Dendritic cell treated with granulocyte-macrophage colony-stimulating factor and Interleukin-4, amounts not matched to agents 40 ng/mL and 50 ng/mL, for 4 days (primary cell): ENCODE measurements around the gene EIF2AK2.
"Not testable (repeated sequence)": the region's sequence is repeated elsewhere in the genome, so short reads cannot be mapped to it uniquely, and the experiment has no call there.

Experiments
- H3K27ac Mint-ChIP-seq: one replicate; pipeline ENCODE4 v1.8.0; 2022; ENCODE audit warnings: mild to moderate bottlenecking, mixed read lengths
- H3K27me3 Mint-ChIP-seq: one replicate; pipeline ENCODE4 v1.8.0; 2022; ENCODE audit warnings: mild to moderate bottlenecking, mixed read lengths
- H3K36me3 Mint-ChIP-seq: one replicate; pipeline ENCODE4 v1.8.0; 2022; ENCODE audit warnings: low read depth, mixed read lengths
- H3K4me1 Mint-ChIP-seq: one replicate; pipeline ENCODE4 v1.8.0; 2022; ENCODE audit warnings: low read depth, mixed read lengths
- H3K4me3 Mint-ChIP-seq: one replicate; pipeline ENCODE4 v1.8.0; 2022; ENCODE audit warnings: mild to moderate bottlenecking, moderate library complexity, mixed read lengths
- H3K9me3 Mint-ChIP-seq: one replicate; pipeline ENCODE4 v1.8.0; 2022; ENCODE audit warnings: mixed read lengths
- intact Hi-C: fragments of 100-400 bp; cut with micrococcal nuclease; formaldehyde crosslinking; loops from one replicate; pipeline ENCODE4 v1.15.0; 2022

The EIF2AK2 gene

DNA sequence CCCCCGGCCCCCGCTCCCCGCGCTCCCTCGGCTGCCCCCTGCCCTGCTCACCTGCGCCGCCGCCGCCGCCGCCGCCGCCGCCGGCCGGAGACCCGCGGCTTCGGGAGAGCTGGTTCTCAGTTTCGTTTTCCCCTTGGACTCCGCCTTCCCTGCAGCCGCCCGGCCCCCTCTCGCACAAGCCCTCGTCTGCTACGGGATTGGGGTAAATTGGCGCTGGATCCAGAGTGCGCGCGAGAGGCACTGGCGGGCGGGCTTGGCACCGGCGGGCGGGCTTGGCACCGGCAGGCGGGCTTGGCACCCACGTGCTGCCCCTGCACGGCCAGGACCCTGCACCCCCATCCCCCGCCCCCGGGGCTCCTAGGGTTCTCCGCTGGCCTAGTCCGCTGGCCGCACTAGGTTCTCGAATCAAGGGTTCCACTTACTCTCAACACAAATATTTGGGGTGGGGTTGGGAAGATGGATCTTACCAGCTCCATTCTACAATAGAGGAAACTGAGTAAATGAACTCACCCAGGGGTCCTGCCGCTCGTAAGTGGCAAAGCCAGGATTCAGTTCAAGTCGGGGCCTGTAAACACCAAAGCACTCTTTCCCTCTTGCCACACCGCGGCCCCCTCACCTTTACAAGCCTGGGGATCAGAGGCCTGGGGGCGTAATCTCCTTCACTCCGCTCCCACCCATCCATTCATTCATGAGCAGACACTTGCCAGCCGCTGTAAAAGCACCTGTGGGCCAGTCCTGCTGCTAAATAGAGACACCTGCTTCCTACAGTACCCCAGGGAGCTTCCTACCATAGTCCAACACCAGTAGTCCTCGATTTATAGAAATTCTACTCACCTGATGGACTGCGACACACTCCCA lies at the start of gene EIF2AK2:
Gene EIF2AK2 (minus strand): TSS at position 124 of the 858 bp plus-strand sequence. CDS start 9,174 bp downstream, outside the sequence.
- peak within 1 kb of the TSS; percentile 88 for H3K27ac Mint-ChIP-seq
- intact Hi-C loops = no loop called here
- peak within 1 kb of the TSS; percentile 89 for H3K4me3 Mint-ChIP-seq
- peaks cover 44% of the 10 kb centered on the region for H3K4me1 Mint-ChIP-seq
- H3K36me3 Mint-ChIP-seq = peaks cover 31% of the 10 kb centered on the region
- H3K9me3 Mint-ChIP-seq = no peaks in the 10 kb centered on the region
- H3K27me3 Mint-ChIP-seq = no peaks in the 10 kb centered on the region

DNA sequence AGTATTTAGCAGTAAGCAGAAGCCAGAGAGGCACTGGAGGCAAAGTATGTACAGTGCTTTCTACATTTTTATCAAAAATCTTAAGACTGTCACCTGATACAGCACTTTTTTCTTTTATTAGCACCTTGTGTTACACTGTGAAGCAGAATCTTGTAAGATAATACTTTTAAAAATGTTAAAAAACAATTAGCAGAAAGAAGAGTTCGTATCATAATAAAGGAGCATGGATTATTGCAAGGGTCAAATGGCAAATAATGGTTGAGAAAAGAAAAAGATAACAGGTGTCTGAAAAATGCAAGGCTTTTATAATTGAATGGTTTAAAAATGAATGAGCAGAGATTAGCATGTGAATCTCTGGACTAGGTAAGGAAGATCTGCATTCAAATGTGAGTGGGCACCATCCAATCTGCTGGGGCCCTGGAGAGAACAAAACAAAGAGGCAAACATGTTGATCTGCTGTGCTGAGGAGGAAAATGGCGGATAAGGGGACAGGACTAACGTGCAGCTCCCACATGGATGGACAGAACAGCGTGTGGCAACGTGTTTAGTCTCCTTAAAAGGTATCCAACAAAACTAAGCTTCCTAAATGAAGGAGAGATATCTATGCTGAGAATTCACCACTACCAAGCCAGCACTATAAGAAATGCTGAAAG lies 49.0 kb upstream of the EIF2AK2 start:
- no peaks in the 10 kb centered on the region for H3K27me3 Mint-ChIP-seq
- H3K4me3 Mint-ChIP-seq = no peak overlapping the region
- H3K4me1 Mint-ChIP-seq = peaks cover 9% of the 10 kb centered on the region
- H3K27ac Mint-ChIP-seq = no peak overlapping the region
- intact Hi-C loops = no loop called here
- peaks cover 51% of the 10 kb centered on the region for H3K9me3 Mint-ChIP-seq
- peaks cover 92% of the 10 kb centered on the region for H3K36me3 Mint-ChIP-seq

GRCh38 chr2:37205071-37205661 lies 48.4 kb upstream of the EIF2AK2 start:
- not testable (repeated sequence) for H3K4me3 Mint-ChIP-seq

GRCh38 chr2:37203708-37204107 lies 46.9 kb upstream of the EIF2AK2 start:
- Mint-ChIP-seq H3K4me3 (no peak overlapping the region), H3K9me3 (peaks cover 40% of the 10 kb centered on the region), H3K36me3 (peaks cover 77% of the 10 kb centered on the region), H3K27me3 (no peaks in the 10 kb centered on the region), H3K27ac (no peak overlapping the region), H3K4me1 (peaks cover 19% of the 10 kb centered on the region)
- intact Hi-C loops = no loop called here

More at GRCh38 chr2:37205071-37205661, 48.4 kb upstream of the EIF2AK2 start:
- Mint-ChIP-seq H3K36me3 (peaks cover 92% of the 10 kb centered on the region), H3K9me3 (peaks cover 51% of the 10 kb centered on the region)
- H3K27me3 Mint-ChIP-seq, H3K4me1 Mint-ChIP-seq, H3K27ac Mint-ChIP-seq, intact Hi-C loops: not testable (repeated sequence)

DNA sequence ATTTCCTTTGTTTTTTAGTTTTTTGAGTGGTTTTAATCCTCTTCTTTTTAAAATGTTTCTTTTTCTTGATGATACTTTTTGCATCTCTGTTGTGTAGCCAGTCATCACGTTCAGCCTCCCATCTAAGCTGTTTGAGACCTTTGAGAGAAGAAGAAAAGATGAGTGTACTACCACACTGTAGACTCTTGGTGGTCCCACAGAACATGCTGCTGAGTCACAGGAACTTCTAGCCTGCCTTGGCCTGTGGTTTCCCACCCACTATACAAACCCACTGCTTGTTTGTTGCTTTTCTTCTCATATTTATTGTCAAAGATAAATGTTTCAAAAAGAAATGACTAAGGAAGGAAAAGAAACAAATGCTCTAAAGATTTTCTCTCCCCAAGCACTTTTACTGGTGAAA lies 45.0 kb upstream of the EIF2AK2 start:
- H3K27me3 Mint-ChIP-seq = no peaks in the 10 kb centered on the region
- H3K4me3 Mint-ChIP-seq = no peak overlapping the region
- no peak overlapping the region for H3K27ac Mint-ChIP-seq
- peaks cover 58% of the 10 kb centered on the region for H3K36me3 Mint-ChIP-seq
- H3K4me1 Mint-ChIP-seq = peaks cover 27% of the 10 kb centered on the region
- intact Hi-C loops = no loop called here
- peaks cover 21% of the 10 kb centered on the region for H3K9me3 Mint-ChIP-seq

DNA sequence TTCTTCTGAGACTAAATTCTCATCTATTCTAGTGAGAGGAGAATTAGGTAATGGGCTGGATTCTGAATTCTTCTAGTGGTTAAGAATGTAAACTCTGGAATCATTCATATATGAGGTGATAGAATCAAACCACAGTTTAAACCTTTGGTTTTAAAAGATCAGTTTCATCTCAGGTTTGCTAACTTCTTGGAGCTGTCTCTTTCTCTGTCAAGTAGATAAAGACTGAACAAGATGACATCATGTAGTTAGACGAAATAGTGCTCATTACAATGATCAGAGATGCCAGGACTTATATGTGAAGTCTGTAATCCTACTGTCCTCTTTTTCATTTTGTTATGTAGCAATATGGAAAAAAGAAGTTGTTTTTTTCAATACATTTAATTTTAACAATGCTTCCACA lies 44.4 kb upstream of the EIF2AK2 start:
- Mint-ChIP-seq H3K4me1 (peaks cover 27% of the 10 kb centered on the region), H3K27me3 (no peaks in the 10 kb centered on the region), H3K4me3 (no peak overlapping the region), H3K9me3 (peaks cover 15% of the 10 kb centered on the region), H3K36me3 (peaks cover 57% of the 10 kb centered on the region), H3K27ac (no peak overlapping the region)
- intact Hi-C loops = no loop called here

GRCh38 chr2:37198681-37199065 lies 41.9 kb upstream of the EIF2AK2 start:
- peaks cover 34% of the 10 kb centered on the region for H3K36me3 Mint-ChIP-seq
- H3K4me1 Mint-ChIP-seq = peaks cover 34% of the 10 kb centered on the region
- intact Hi-C loops = loop anchor here (5.0 kb wide), 1 partner anchor 34 kb away; the partner anchor contains the start of genes CEBPZ and NDUFAF7
- no peak overlapping the region for H3K27ac Mint-ChIP-seq
- H3K27me3 Mint-ChIP-seq = no peaks in the 10 kb centered on the region
- peaks cover 4% of the 10 kb centered on the region for H3K9me3 Mint-ChIP-seq
- H3K4me3 Mint-ChIP-seq = no peak overlapping the region

GRCh38 chr2:37196320-37197195 lies 39.8 kb upstream of the EIF2AK2 start, which contains the start of gene CEBPZOS:
TSS of gene CEBPZOS (plus strand) at chr2:37196496. CDS start at chr2:37199705, 3,209 bp downstream.
- H3K36me3 Mint-ChIP-seq = peaks cover 21% of the 10 kb centered on the region
- H3K9me3 Mint-ChIP-seq = no peaks in the 10 kb centered on the region
- H3K4me1 Mint-ChIP-seq = peaks cover 36% of the 10 kb centered on the region
- intact Hi-C loops = loop anchor here (5.0 kb wide), 1 partner anchor 36 kb away; the partner anchor contains the start of genes CEBPZ and NDUFAF7
- peak within 1 kb of the TSS; percentile 98 for H3K4me3 Mint-ChIP-seq
- no peaks in the 10 kb centered on the region for H3K27me3 Mint-ChIP-seq
- H3K27ac Mint-ChIP-seq = peak within 1 kb of the TSS; percentile 94

- Mint-ChIP-seq H3K27ac (peak overlapping the region; percentile 94), H3K36me3 (peaks cover 14% of the 10 kb centered on the region), H3K4me1 (peaks cover 41% of the 10 kb centered on the region), H3K4me3 (peak overlapping the region; percentile 98)
- H3K9me3 Mint-ChIP-seq, H3K27me3 Mint-ChIP-seq: not testable (repeated sequence)
- intact Hi-C loops = loop anchor here (5.0 kb wide), 1 partner anchor 36 kb away; the partner anchor contains the start of genes CEBPZ and NDUFAF7
Measured at GRCh38 chr2:37195862-37196319, 39.1 kb upstream of the EIF2AK2 start.

GRCh38 chr2:37192551-37192950 lies 35.8 kb upstream of the EIF2AK2 start:
- H3K27ac Mint-ChIP-seq = no peak overlapping the region
- H3K27me3 Mint-ChIP-seq = no peaks in the 10 kb centered on the region
- H3K9me3 Mint-ChIP-seq = no peaks in the 10 kb centered on the region
- intact Hi-C loops = no loop called here
- peaks cover 41% of the 10 kb centered on the region for H3K4me1 Mint-ChIP-seq
- H3K4me3 Mint-ChIP-seq = no peak overlapping the region
- H3K36me3 Mint-ChIP-seq = peaks cover 7% of the 10 kb centered on the region

DNA sequence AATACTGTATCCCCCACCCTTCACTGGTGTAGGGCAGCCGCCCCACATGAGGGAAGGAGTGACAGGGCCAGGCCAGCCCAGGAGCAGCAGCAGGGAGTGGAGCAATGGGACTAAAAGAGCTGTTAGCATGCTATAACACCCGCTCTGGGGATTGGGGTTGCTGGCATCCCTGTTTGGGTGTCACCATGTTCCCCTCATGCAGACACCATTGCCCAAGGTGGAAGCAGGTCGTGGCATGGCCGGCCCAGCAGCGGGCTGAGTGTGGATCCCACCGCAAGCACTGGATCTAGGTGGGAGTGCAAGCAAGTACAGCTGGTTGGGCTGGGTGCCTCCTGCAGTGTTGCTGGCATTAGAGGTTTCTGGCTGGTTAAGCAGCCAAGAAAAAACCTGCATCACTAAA lies 35.0 kb upstream of the EIF2AK2 start:
- Mint-ChIP-seq H3K4me3 (no peak overlapping the region), H3K9me3 (no peaks in the 10 kb centered on the region), H3K4me1 (peaks cover 34% of the 10 kb centered on the region), H3K27ac (no peak overlapping the region), H3K27me3 (no peaks in the 10 kb centered on the region), H3K36me3 (peaks cover 7% of the 10 kb centered on the region)
- intact Hi-C loops = no loop called here

- Mint-ChIP-seq H3K36me3 (peaks cover 2% of the 10 kb centered on the region), H3K4me1 (peaks cover 34% of the 10 kb centered on the region), H3K9me3 (no peaks in the 10 kb centered on the region), H3K27me3 (no peaks in the 10 kb centered on the region), H3K4me3 (no peak overlapping the region), H3K27ac (no peak overlapping the region)
- intact Hi-C loops = no loop called here
Measured at GRCh38 chr2:37191253-37191652, 34.5 kb upstream of the EIF2AK2 start.

DNA sequence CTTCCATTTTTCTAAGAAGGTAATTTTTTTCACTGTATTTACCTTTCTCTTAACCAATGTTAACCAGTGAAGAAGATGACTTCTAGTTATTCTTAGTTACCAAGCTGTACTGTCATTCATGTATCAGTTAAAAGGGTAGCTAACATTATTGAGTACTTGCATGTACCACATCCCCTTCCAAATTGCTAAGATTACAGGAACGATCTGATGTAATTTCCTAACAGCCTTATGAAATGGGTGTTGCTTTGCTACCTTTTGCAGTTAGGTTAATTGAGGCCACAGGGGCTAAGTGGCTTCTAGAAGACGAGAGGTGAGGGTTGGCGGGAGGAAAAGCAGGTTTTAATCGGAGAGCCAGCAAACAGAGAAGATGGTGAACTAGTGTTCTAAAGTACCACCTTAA lies 33.5 kb upstream of the EIF2AK2 start:
- H3K9me3 Mint-ChIP-seq = no peaks in the 10 kb centered on the region
- intact Hi-C loops = no loop called here
- peak overlapping the region; percentile 65 for H3K27ac Mint-ChIP-seq
- peaks cover 4% of the 10 kb centered on the region for H3K27me3 Mint-ChIP-seq
- H3K36me3 Mint-ChIP-seq = no peaks in the 10 kb centered on the region
- peaks cover 27% of the 10 kb centered on the region for H3K4me1 Mint-ChIP-seq
- H3K4me3 Mint-ChIP-seq = no peak overlapping the region
